ENCODE measurements around the gene SLC3A2. TPM values are rescaled to one million over a fixed set of nuclear protein-coding genes. Genes with fewer than 3 reads are reported as not detected.

SLC3A2 gene
- total RNA-seq, 1 experiment from 2014 or later, result 290 TPM

DNA sequence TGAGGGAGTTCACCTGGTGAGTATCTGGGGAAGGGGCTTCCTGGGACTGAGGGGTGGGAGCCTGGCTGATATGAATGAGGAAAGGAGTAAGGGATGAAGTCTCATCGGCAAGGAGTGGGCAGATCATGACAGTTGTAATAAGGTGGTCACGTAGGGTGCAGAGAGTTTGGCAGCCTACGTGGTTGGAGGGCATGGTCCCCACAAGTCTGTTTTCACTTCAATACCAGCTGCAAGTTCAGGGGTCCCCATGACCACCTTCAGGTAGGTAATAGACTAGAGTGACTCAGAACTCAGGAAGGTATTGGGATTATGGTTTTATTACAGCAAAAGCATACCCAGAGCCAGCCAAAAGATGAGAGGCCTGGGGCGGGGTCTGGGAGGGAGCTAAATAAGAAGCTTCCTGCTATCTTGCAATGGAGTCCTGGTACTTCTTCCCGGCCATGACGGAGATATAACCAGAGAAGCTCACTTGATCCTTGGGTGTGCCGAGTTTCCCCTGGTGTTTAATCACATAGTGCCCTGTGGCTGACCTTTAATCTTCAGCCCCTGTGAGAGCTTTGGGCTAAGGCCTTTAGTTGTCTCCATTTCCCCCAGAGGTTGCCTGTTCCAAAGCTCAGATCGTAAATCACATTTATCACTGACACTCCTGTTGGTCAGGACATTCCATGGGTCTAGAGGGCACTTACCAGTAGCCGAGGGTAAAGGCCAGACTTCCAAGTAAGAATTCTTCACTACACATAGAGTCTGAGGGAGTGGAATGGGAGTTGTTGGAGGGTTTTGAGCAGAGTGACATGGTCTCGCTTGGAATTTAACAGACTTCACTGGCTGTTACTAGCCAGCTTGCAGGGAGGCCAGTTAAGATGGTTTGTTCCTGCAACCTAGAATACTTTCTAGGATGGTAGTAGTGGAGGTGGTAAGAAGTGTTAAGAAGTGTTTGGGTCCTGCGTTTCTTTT lies 9.1 kb downstream of the SLC3A2 start:
- Histone ChIP-seq H3K18ac (ENCODE audit: insufficient read length, low read depth, low read length) (no peak overlapping the region), H2BK20ac (ENCODE audit: low read depth, low read length, poor library complexity, severe bottlenecking) (no peak overlapping the region), H3K23ac (ENCODE audit: insufficient read length, low read depth, low read length) (no peak overlapping the region), H3K4ac (ENCODE audit: low read depth, low read length) (no peak overlapping the region), H3K9ac (ENCODE audit: extremely low read depth, insufficient read length, low read length) (no peak overlapping the region), H4K8ac (replicated peaks; ENCODE audit: insufficient read length, low read depth, low read length) (no peak overlapping the region), H3K9me3 (ENCODE audit: control insufficient read depth, low read depth, low read length) (no peaks in the 10 kb centered on the region), H3K27me3 (ENCODE audit: insufficient read depth, low read length) (no peaks in the 10 kb centered on the region; the same call in 1 of the 2 replicates), H3K4me2 (ENCODE audit: insufficient read depth, insufficient read length, low read length) (no peak overlapping the region), H2AK5ac (ENCODE audit: insufficient read length, low read length) (no peak overlapping the region), H4K5ac (ENCODE audit: insufficient read length, low read depth, low read length) (no peak overlapping the region), H3T11ph (ENCODE audit: low read length) (no peak overlapping the region), H2BK120ac (ENCODE audit: low read depth, low read length, poor library complexity, severe bottlenecking) (no peak overlapping the region), H3K56ac (ENCODE audit: insufficient read length, low read depth, low read length) (no peak overlapping the region), H3K4me1 (ENCODE audit: insufficient read depth, low read length) (no peaks in the 10 kb centered on the region), H4K20me1 (ENCODE audit: control insufficient read depth, insufficient read depth, insufficient read length) (no peaks in the 10 kb centered on the region), H2BK12ac (ENCODE audit: insufficient read length, low read depth, low read length) (no peak overlapping the region), H3K14ac (ENCODE audit: insufficient read depth, low read length) (no peak overlapping the region), H2BK15ac (ENCODE audit: low read depth, low read length) (no peak overlapping the region), H3K23me2 (ENCODE audit: insufficient read length, low read depth, low read length, poor library complexity, severe bottlenecking) (no peaks in the 10 kb centered on the region), H2AFZ (ENCODE audit: low read length) (no peak overlapping the region), H3K79me1 (ENCODE audit: insufficient read depth, low read depth, low read length, poor library complexity, severe bottlenecking) (no peaks in the 10 kb centered on the region), H2BK5ac (ENCODE audit: insufficient read length, low read length) (no peak overlapping the region), H3K27ac (ENCODE audit: insufficient read length, low read depth, low read length) (no peak overlapping the region), H3K79me2 (ENCODE audit: insufficient read depth, low read length) (no peaks in the 10 kb centered on the region; the same call in 1 of the 2 replicates), H4K91ac (ENCODE audit: insufficient read length, low read depth, low read length) (no peak overlapping the region)
- H3K9me3 Mint-ChIP-seq, result no peaks in the 10 kb centered on the region; a peak in 2 of 5 replicates
- TF ChIP-seq, protein P1, sequence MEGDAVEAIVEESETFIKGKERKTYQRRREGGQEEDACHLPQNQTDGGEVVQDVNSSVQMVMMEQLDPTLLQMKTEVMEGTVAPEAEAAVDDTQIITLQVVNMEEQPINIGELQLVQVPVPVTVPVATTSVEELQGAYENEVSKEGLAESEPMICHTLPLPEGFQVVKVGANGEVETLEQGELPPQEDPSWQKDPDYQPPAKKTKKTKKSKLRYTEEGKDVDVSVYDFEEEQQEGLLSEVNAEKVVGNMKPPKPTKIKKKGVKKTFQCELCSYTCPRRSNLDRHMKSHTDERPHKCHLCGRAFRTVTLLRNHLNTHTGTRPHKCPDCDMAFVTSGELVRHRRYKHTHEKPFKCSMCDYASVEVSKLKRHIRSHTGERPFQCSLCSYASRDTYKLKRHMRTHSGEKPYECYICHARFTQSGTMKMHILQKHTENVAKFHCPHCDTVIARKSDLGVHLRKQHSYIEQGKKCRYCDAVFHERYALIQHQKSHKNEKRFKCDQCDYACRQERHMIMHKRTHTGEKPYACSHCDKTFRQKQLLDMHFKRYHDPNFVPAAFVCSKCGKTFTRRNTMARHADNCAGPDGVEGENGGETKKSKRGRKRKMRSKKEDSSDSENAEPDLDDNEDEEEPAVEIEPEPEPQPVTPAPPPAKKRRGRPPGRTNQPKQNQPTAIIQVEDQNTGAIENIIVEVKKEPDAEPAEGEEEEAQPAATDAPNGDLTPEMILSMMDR (conservative IDR thresholded peaks at IDR 0.05), result no peak
- peak overlapping the region in 1 of 2 experiments; percentile 16; a peak in 1 of 5 replicates for H3K4me3 Mint-ChIP-seq
- H3K36me3 Mint-ChIP-seq (ENCODE audit: insufficient read depth in 1 of 3, low read depth in 3 of 3), result peaks cover 44 to 56% (median 52%) of the 10 kb centered on the region in 3 experiments
- peaks cover 17 to 21% of the 10 kb centered on the region in 2 experiments; a peak in 3 of 4 replicates for H3K4me1 Mint-ChIP-seq
- peak overlapping the region; percentile 10 to 93 (median 71); a peak in 6 of 7 replicates for H3K27ac Mint-ChIP-seq
- DNase-seq, result no peak
- peaks cover 1% of the 10 kb centered on the region for H3K27me3 Mint-ChIP-seq (ENCODE audit: low read depth)
- no CpG with 5 or more reads among the region's 11 CpGs for WGBS (ENCODE audit: extremely low coverage, insufficient read length, low lambda C conversion rate)

All from H9 (cell line).